HCT116 (cell line): ENCODE measurements around the gene GRAMD2A. TPM values are rescaled to one million over a fixed set of nuclear protein-coding genes. Genes with fewer than 3 reads are reported as not detected.

ENCODE experiments used
- ATAC-seq: fragments of 200-7000 bp; cut with Tn5 transposase; 2 replicates; pipeline ENCODE4 v1.9.1; 2020; ENCODE audit warnings: mild to moderate bottlenecking, moderate library complexity
- BruUV-seq: library from RNA; stranded (reverse); fragments of 400-500 nt; replicated peaks from 2 replicates; lab custom pipeline; 2021; lab: Mats Ljungman, UMichigan
- CTCF ChIA-PET: fragments of 300-600 bp; sonication (Branson Sonifier 250); formaldehyde crosslinking; loops from one replicate; lab custom pipeline; 2021; ENCODE audit warnings: antibody characterized with exemption; lab: Charles Lee
- POLR2A ChIA-PET: fragments of 300-600, 350-600 bp; sonication (Branson Sonifier 250); formaldehyde crosslinking; loops from one replicate; lab custom pipeline; 2021; ENCODE audit warnings: antibody characterized with exemption; lab: Charles Lee
- RAD21 ChIA-PET, 2 experiments: fragments of 300-600 bp; sonication (Branson Sonifier 250); formaldehyde crosslinking; loops; one replicate each; lab custom pipeline; 2023; ENCODE audit warnings: low total read pairs in 2 of 2; ENCODE audit not compliant: uncharacterized antibody in 2 of 2, unreplicated experiment in 2 of 2, low non-redundant PET in 1 of 2; lab: Charles Lee
- DNase-seq: peaks from one replicate; pipeline ENCODE4 v3.0.0-alpha.2; 2010; ENCODE audit warnings: low read depth, low spot score
- H2AFZ ChIP-seq: fragments of 200-600 bp; shearing (Covaris generic), sonication (generic); 2 replicates; pipeline ENCODE4 v1.6.1; 2017; ENCODE audit warnings: low read depth, mixed run types, mixed read lengths, antibody characterized with exemption, low read length; ENCODE audit not compliant: poor library complexity, severe bottlenecking
- H3K27ac ChIP-seq: 2 replicates; pipeline ENCODE4 v1.5.1; 2012; ENCODE audit warnings: low read depth, low read length
- H3K27me3 ChIP-seq: fragments of 200-600 bp; sonication (generic); 2 replicates; pipeline ENCODE4 v1.6.1; 2016; ENCODE audit warnings: mixed run types, low read length, mixed read lengths; ENCODE audit not compliant: insufficient read depth
- H3K36me3 ChIP-seq, 2 experiments: fragments of 200-500 bp in 1 of 2; fragments of 200-600 bp in 1 of 2; sonication (Bioruptor generic) in 1 of 2; sonication (generic) in 1 of 2; 2 replicates each; pipeline versions ENCODE4 v1.5.1 to v1.6.1; 2014 to 2016; ENCODE audit warnings: low read length in 2 of 2, inconsistent platforms in 1 of 2, mixed read lengths in 1 of 2, mixed run types in 1 of 2; ENCODE audit not compliant: insufficient read depth in 2 of 2, control insufficient read depth in 1 of 2
- H3K4me1 ChIP-seq, 2 experiments: fragments of 200-600 bp in 1 of 2; sonication (generic) in 1 of 2; 2 replicates each; pipeline versions ENCODE4 v1.5.1 to v1.6.1; 2012 to 2017; ENCODE audit warnings: low read length in 2 of 2, inconsistent platforms in 1 of 2, mild to moderate bottlenecking in 1 of 2, mixed read lengths in 1 of 2, mixed run types in 1 of 2, moderate library complexity in 1 of 2; ENCODE audit not compliant: insufficient read depth in 2 of 2, control insufficient read depth in 1 of 2
- H3K4me2 ChIP-seq: fragments of 200-600 bp; sonication (generic); 2 replicates; pipeline ENCODE4 v1.6.1; 2017; ENCODE audit warnings: mixed run types, low read length, mixed read lengths
- H3K4me3 ChIP-seq, 2 experiments: fragments of 200-600 bp in 1 of 2; sonication (generic) in 1 of 2; replicated peaks in 1 of 2; 2 replicates each; pipeline ENCODE4 v1.5.1; 2011 to 2016; ENCODE audit warnings: low read length in 2 of 2, control low read depth in 1 of 2, low read depth in 1 of 2, mild to moderate bottlenecking in 1 of 2, mixed read lengths in 1 of 2, mixed run types in 1 of 2
- H3K79me2 ChIP-seq: fragments of 200-600 bp; sonication (generic); 2 replicates; pipeline ENCODE4 v1.6.1; 2017; ENCODE audit warnings: mild to moderate bottlenecking, mixed run types, low read length, moderate library complexity, mixed read lengths; ENCODE audit not compliant: insufficient read depth
- H3K9ac ChIP-seq: fragments of 200-600 bp; sonication (generic); 2 replicates; pipeline ENCODE4 v1.6.1; 2016; ENCODE audit warnings: low read length, mixed read lengths
- H3K9me2 ChIP-seq: fragments of 200-600 bp; sonication (generic), shearing (Covaris generic); 2 replicates; pipeline ENCODE4 v1.6.1; 2017; ENCODE audit warnings: mixed run types, mild to moderate bottlenecking, moderate library complexity; ENCODE audit not compliant: insufficient read depth
- H3K9me3 ChIP-seq, 2 experiments: fragments of 200-500 bp in 1 of 2; fragments of 200-600 bp in 1 of 2; sonication (Bioruptor generic) in 1 of 2; sonication (generic) in 1 of 2; 2 replicates each; pipeline ENCODE4 v1.6.1; 2014 to 2017; ENCODE audit warnings: low read length in 2 of 2, mixed read lengths in 2 of 2, inconsistent platforms in 1 of 2, low read depth in 1 of 2, mild to moderate bottlenecking in 1 of 2, mixed run types in 1 of 2, moderate library complexity in 1 of 2; ENCODE audit not compliant: control insufficient read depth in 1 of 2, insufficient read depth in 1 of 2
- H4K20me1 ChIP-seq: fragments of 200-600 bp; sonication (generic), shearing (Covaris generic); 2 replicates; pipeline ENCODE4 v1.6.1; 2017; ENCODE audit warnings: mixed run types, mild to moderate bottlenecking, moderate library complexity; ENCODE audit not compliant: insufficient read depth
- CBX3 ChIP-seq: IDR thresholded peaks from 2 replicates; pipeline ENCODE4 v1.6.1; 2012; ENCODE audit warnings: low read depth
- CEBPB ChIP-seq: IDR thresholded peaks from 2 replicates; pipeline ENCODE4 v1.6.1; 2012; ENCODE audit warnings: low read depth
- EZH2 ChIP-seq: fragments of 200-600 bp; sonication (generic); IDR thresholded peaks from 2 replicates; pipeline ENCODE4 v1.6.1; 2017; ENCODE audit warnings: antibody characterized with exemption, mixed run types
- EZH2phosphoT487 ChIP-seq: fragments of 200-600 bp; IDR thresholded peaks from 2 replicates; pipeline ENCODE4 v1.6.1; 2018; ENCODE audit warnings: antibody characterized with exemption, borderline replicate concordance
- JUND ChIP-seq: IDR thresholded peaks from 2 replicates; pipeline ENCODE4 v1.6.1; 2012
- POLR2A ChIP-seq: IDR thresholded peaks from 2 replicates; pipeline ENCODE4 v1.7.0; 2011; ENCODE audit warnings: borderline replicate concordance; ENCODE audit not compliant: insufficient read depth, insufficient read length; ENCODE audit errors: extremely low read depth
- POLR2AphosphoS5 ChIP-seq: IDR thresholded peaks from 2 replicates; pipeline ENCODE4 v1.6.1; 2011; ENCODE audit warnings: mild to moderate bottlenecking, low read depth, low read length, moderate library complexity
- RAD21 ChIP-seq: IDR thresholded peaks from 2 replicates; pipeline ENCODE4 v1.6.1; 2012; ENCODE audit warnings: low read depth, mild to moderate bottlenecking
- REST ChIP-seq: IDR thresholded peaks from 2 replicates; pipeline ENCODE4 v1.6.1; 2012; ENCODE audit warnings: low read depth
- SIN3A ChIP-seq: IDR thresholded peaks from 2 replicates; pipeline ENCODE4 v1.6.1; 2012; ENCODE audit warnings: low read depth
- TCF7L2 ChIP-seq: IDR thresholded peaks from 2 replicates; pipeline ENCODE4 v1.7.0; 2011; ENCODE audit warnings: borderline replicate concordance, inconsistent platforms; ENCODE audit not compliant: insufficient read depth, insufficient read length; ENCODE audit errors: extremely low read depth
- YY1 ChIP-seq: IDR thresholded peaks from 2 replicates; pipeline ENCODE4 v1.6.1; 2011; ENCODE audit warnings: low read length, low read depth, moderate library complexity, mild to moderate bottlenecking; ENCODE audit not compliant: insufficient replicate concordance; ENCODE audit errors: extremely low read depth
- ZFX ChIP-seq: fragments of 450-650 bp; IDR thresholded peaks from 2 replicates; pipeline ENCODE4 v1.6.1; 2017
- ZNF274 ChIP-seq: fragments of 200-500 bp; sonication (Bioruptor generic); IDR thresholded peaks from 2 replicates; pipeline ENCODE4 v1.6.1; 2014; ENCODE audit warnings: mild to moderate bottlenecking, low read depth, low read length, inconsistent platforms
- intact Hi-C: fragments of 100-400 bp; cut with micrococcal nuclease; formaldehyde crosslinking; loops from 2 replicates; pipeline ENCODE4 v1.10.0; 2022
- total RNA-seq: library from RNA; stranded (reverse); gene quantifications from one replicate; pipeline ENCODE4 v1.2.1, GENCODE V29; 2021; ENCODE audit not compliant: unreplicated experiment
- TF ChIP-seq, protein P1 (sequence below): IDR thresholded peaks from 2 replicates; pipeline ENCODE4 v1.6.1; 2011; ENCODE audit warnings: mild to moderate bottlenecking, low read length, moderate library complexity; ENCODE audit not compliant: insufficient replicate concordance; ENCODE audit errors: extremely low read depth
- TF ChIP-seq, protein P2 (sequence below), 3 experiments: fragments of 200-600 bp in 1 of 3; sonication (generic) in 1 of 3; IDR thresholded peaks in 2 of 3; conservative IDR thresholded peaks in 1 of 3; 2 replicates each; pipeline ENCODE4 v1.5.1; 2012 to 2017; ENCODE audit warnings: low read depth in 2 of 3, low read length in 2 of 3, antibody characterized with exemption in 1 of 3, borderline replicate concordance in 1 of 3, control low read depth in 1 of 3, mild to moderate bottlenecking in 1 of 3, mixed read lengths in 1 of 3, mixed run types in 1 of 3, moderate library complexity in 1 of 3; ENCODE audit not compliant: insufficient read depth in 1 of 3

Gene GRAMD2A
- total RNA-seq, 1 experiment from 2014 or later, result 8.0 TPM

GRCh38 chr15:72178976-72179585, 18.5 kb downstream of the GRAMD2A start:
- no peak overlapping the region for H3K9ac ChIP-seq
- no TSS peak for BruUV-seq
- ATAC-seq (no peak), DNase-seq (no peak)
- ChIA-PET RAD21 (no interaction called here), CTCF (no interaction called here), POLR2A (no interaction called here)
- H3K4me3 ChIP-seq, result no peak overlapping the region
- no peaks in the 10 kb centered on the region for H3K9me2 ChIP-seq
- no peaks in the 10 kb centered on the region for H4K20me1 ChIP-seq
- H3K27me3 ChIP-seq, result no peaks in the 10 kb centered on the region
- H3K4me1 ChIP-seq, result peaks cover 13 to 15% of the 10 kb centered on the region in 2 experiments
- no peaks in the 10 kb centered on the region for H3K36me3 ChIP-seq
- H3K4me2 ChIP-seq, result no peak overlapping the region
- H3K9me3 ChIP-seq, result no peaks in the 10 kb centered on the region
- TF ChIP-seq, protein P1, sequence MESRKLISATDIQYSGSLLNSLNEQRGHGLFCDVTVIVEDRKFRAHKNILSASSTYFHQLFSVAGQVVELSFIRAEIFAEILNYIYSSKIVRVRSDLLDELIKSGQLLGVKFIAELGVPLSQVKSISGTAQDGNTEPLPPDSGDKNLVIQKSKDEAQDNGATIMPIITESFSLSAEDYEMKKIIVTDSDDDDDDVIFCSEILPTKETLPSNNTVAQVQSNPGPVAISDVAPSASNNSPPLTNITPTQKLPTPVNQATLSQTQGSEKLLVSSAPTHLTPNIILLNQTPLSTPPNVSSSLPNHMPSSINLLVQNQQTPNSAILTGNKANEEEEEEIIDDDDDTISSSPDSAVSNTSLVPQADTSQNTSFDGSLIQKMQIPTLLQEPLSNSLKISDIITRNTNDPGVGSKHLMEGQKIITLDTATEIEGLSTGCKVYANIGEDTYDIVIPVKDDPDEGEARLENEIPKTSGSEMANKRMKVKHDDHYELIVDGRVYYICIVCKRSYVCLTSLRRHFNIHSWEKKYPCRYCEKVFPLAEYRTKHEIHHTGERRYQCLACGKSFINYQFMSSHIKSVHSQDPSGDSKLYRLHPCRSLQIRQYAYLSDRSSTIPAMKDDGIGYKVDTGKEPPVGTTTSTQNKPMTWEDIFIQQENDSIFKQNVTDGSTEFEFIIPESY, result no peak
- TF ChIP-seq POLR2AphosphoS5 (no peak), CEBPB (no peak), TCF7L2 (no peak), RAD21 (no peak), EZH2phosphoT487 (no peak), ZFX (no peak), CBX3 (no peak), YY1 (no peak), POLR2A (no peak), EZH2 (no peak), JUND (no peak), REST (no peak), SIN3A (no peak), ZNF274 (no peak)
- TF ChIP-seq, protein P2, sequence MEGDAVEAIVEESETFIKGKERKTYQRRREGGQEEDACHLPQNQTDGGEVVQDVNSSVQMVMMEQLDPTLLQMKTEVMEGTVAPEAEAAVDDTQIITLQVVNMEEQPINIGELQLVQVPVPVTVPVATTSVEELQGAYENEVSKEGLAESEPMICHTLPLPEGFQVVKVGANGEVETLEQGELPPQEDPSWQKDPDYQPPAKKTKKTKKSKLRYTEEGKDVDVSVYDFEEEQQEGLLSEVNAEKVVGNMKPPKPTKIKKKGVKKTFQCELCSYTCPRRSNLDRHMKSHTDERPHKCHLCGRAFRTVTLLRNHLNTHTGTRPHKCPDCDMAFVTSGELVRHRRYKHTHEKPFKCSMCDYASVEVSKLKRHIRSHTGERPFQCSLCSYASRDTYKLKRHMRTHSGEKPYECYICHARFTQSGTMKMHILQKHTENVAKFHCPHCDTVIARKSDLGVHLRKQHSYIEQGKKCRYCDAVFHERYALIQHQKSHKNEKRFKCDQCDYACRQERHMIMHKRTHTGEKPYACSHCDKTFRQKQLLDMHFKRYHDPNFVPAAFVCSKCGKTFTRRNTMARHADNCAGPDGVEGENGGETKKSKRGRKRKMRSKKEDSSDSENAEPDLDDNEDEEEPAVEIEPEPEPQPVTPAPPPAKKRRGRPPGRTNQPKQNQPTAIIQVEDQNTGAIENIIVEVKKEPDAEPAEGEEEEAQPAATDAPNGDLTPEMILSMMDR (IDR thresholded peaks at IDR 0.05 in 2 of 3, conservative IDR thresholded peaks at IDR 0.05 in 1 of 3; ENCODE audit: borderline replicate concordance in 1 of 3, insufficient read depth in 1 of 3, low read depth in 2 of 3, low read length in 2 of 3), result no peak
- no peak overlapping the region for H3K27ac ChIP-seq
- intact Hi-C loops, result no loop called here
- no peak overlapping the region for H2AFZ ChIP-seq
- H3K79me2 ChIP-seq, result no peaks in the 10 kb centered on the region
